GM12878 (cell line): ENCODE results near the gene RPL10. TPM values are rescaled to one million over a fixed set of nuclear protein-coding genes. Genes with fewer than 3 reads are reported as not detected.

ENCODE experiments used
- ATAC-seq: fragments of 200-7000 bp; cut with Tn5 transposase; 3 replicates; pipeline ENCODE4 v1.9.1; 2020; ENCODE audit warnings: mild to moderate bottlenecking, moderate library complexity
- BruUV-seq: library from RNA; stranded (reverse); fragments of 400-500 nt; replicated peaks from 2 replicates; lab custom pipeline; 2021; lab: Mats Ljungman, UMichigan
- CTCF ChIA-PET: fragments of 300-600 bp; sonication (Branson Sonifier 250); formaldehyde crosslinking; extraction: SDS; loops from one replicate; lab custom pipeline; 2021; ENCODE audit warnings: inconsistent platforms; lab: Yijun Ruan, JAX
- POLR2A ChIA-PET: fragments of 350-600 bp; formaldehyde crosslinking; extraction: SDS; loops from one replicate; lab custom pipeline; 2021; ENCODE audit warnings: inconsistent platforms; lab: Charles Lee
- RAD21 ChIA-PET: fragments of 300-600 bp; sonication (Branson Sonifier 250); formaldehyde crosslinking; loops from one replicate; lab custom pipeline; 2023; ENCODE audit warnings: antibody characterized with exemption; ENCODE audit not compliant: unreplicated experiment; lab: Charles Lee
- SMC1A ChIA-PET: fragments of 300-600 bp; sonication (Branson Sonifier 250); formaldehyde crosslinking; loops from one replicate; lab custom pipeline; 2023; ENCODE audit not compliant: unreplicated experiment, uncharacterized antibody; lab: Charles Lee
- DNase-seq: peaks from one replicate; pipeline ENCODE4 v3.0.0-alpha.2; 2011; ENCODE audit warnings: low read depth, low spot score
- FAIRE-seq: peaks from 3 replicates; lab custom pipeline; 2011; peaks lifted over from hg19 to GRCh38; lab: Jason Lieb, UNC
- H2AFZ ChIP-seq: 2 replicates; pipeline ENCODE4 v1.6.0; 2011; ENCODE audit warnings: low read depth, low read length, control low read depth; ENCODE audit not compliant: control insufficient read depth
- H3K27ac ChIP-seq: 2 replicates; pipeline ENCODE4 v1.5.1; 2011; ENCODE audit warnings: control low read depth; ENCODE audit not compliant: control insufficient read depth, insufficient read depth
- H3K27me3 ChIP-seq, 2 experiments: replicated peaks in 1 of 2; 2 replicates each; pipeline versions ENCODE4 v1.6.0 to v1.6.1; 2011; ENCODE audit warnings: low read length in 1 of 2; ENCODE audit not compliant: control insufficient read depth in 2 of 2, insufficient read depth in 2 of 2
- H3K36me3 ChIP-seq, 2 experiments: 2 replicates each; pipeline ENCODE4 v1.5.1; 2011; ENCODE audit warnings: low read length in 1 of 2; ENCODE audit not compliant: control insufficient read depth in 2 of 2, insufficient read depth in 2 of 2
- H3K4me1 ChIP-seq: 2 replicates; pipeline ENCODE4 v1.6.1; 2011; ENCODE audit warnings: mild to moderate bottlenecking, low read length, moderate library complexity, mixed read lengths; ENCODE audit not compliant: control insufficient read depth, insufficient read depth
- H3K4me2 ChIP-seq: 2 replicates; pipeline ENCODE4 v1.6.0; 2011; ENCODE audit warnings: control low read depth; ENCODE audit not compliant: control insufficient read depth, insufficient read depth
- H3K4me3 ChIP-seq: fragments of 200-600 bp; sonication (generic); 2 replicates; pipeline ENCODE4 v1.5.1; 2016
- H3K79me2 ChIP-seq: 2 replicates; pipeline ENCODE4 v1.6.0; 2011; ENCODE audit warnings: low read length; ENCODE audit not compliant: control insufficient read depth, insufficient read depth
- H3K9ac ChIP-seq: 2 replicates; pipeline ENCODE4 v1.8.0; 2011; ENCODE audit warnings: low read length, control low read depth, mixed read lengths; ENCODE audit not compliant: control insufficient read depth, insufficient read depth
- H3K9me3 ChIP-seq: replicated peaks from 3 replicates; pipeline ENCODE4 v1.5.1; 2011; ENCODE audit warnings: mild to moderate bottlenecking, low read length; ENCODE audit not compliant: control insufficient read depth, insufficient read depth
- H4K20me1 ChIP-seq: 2 replicates; pipeline ENCODE4 v1.6.0; 2011; ENCODE audit not compliant: control insufficient read depth, insufficient read depth
- BHLHE40 ChIP-seq, 2 experiments: fragments of 450-650 bp in 1 of 2; IDR thresholded peaks; 2 replicates each; pipeline ENCODE4 v1.6.1; 2011 to 2017; ENCODE audit warnings: low read depth in 2 of 2, borderline replicate concordance in 1 of 2, improper control_type of control experiment in 1 of 2, low read length in 1 of 2, mild to moderate bottlenecking in 1 of 2
- CHD1 ChIP-seq: IDR thresholded peaks from 2 replicates; pipeline ENCODE4 v1.6.1; 2012; ENCODE audit warnings: low read depth, low read length, improper control_type of control experiment
- CHD4 ChIP-seq: fragments of 200-600 bp; sonication (generic); IDR thresholded peaks from 2 replicates; pipeline ENCODE4 v1.6.1; 2016; ENCODE audit warnings: mild to moderate bottlenecking
- ELK1 ChIP-seq: IDR thresholded peaks from 2 replicates; pipeline ENCODE4 v1.6.1; 2012; ENCODE audit warnings: low read depth, low read length, improper control_type of control experiment
- ESRRA ChIP-seq: IDR thresholded peaks from 2 replicates; pipeline ENCODE4 v1.6.1; 2012; ENCODE audit warnings: mild to moderate bottlenecking, low read length, improper control_type of control experiment
- HCFC1 ChIP-seq: fragments of 150-350 bp; IDR thresholded peaks from 2 replicates; pipeline ENCODE4 v1.6.1; 2014; ENCODE audit warnings: low read length
- IKZF1 ChIP-seq: fragments of 450-650 bp; conservative IDR thresholded peaks from 2 replicates; pipeline ENCODE4 v1.6.1; 2017; ENCODE audit warnings: antibody characterized with exemption, mild to moderate bottlenecking
- MEF2B ChIP-seq: fragments of 450-650 bp; IDR thresholded peaks from 2 replicates; pipeline ENCODE4 v1.6.1; 2018; ENCODE audit warnings: mild to moderate bottlenecking, moderate library complexity; ENCODE audit not compliant: partially characterized antibody, poor library complexity, severe bottlenecking
- MXI1 ChIP-seq: fragments of 150-350 bp; IDR thresholded peaks from 2 replicates; pipeline ENCODE4 v1.6.1; 2011; ENCODE audit warnings: low read depth, mild to moderate bottlenecking, inconsistent platforms, low read length, improper control_type of control experiment
- MYB ChIP-seq: fragments of 150-350 bp; IDR thresholded peaks from 2 replicates; pipeline ENCODE4 v1.6.1; 2014; ENCODE audit warnings: mild to moderate bottlenecking, low read depth, low read length, borderline replicate concordance
- RAD51 ChIP-seq: fragments of 450-650 bp; IDR thresholded peaks from 2 replicates; pipeline ENCODE4 v1.6.1; 2016; ENCODE audit warnings: moderate library complexity, mild to moderate bottlenecking, inconsistent platforms
- SRF ChIP-seq, 2 experiments: IDR thresholded peaks; 2 replicates each; pipeline ENCODE4 v1.6.1; 2011; ENCODE audit warnings: low read depth in 2 of 2, low read length in 2 of 2, mild to moderate bottlenecking in 1 of 2, moderate library complexity in 1 of 2
- TAF1 ChIP-seq: IDR thresholded peaks from 2 replicates; pipeline ENCODE4 v1.6.1; 2011; ENCODE audit warnings: mild to moderate bottlenecking, low read depth, low read length, borderline replicate concordance
- USF2 ChIP-seq: IDR thresholded peaks from 2 replicates; pipeline ENCODE4 v1.6.1; 2011; ENCODE audit warnings: low read depth, low read length, improper control_type of control experiment, borderline replicate concordance
- WGBS: methylation state at CpG from one replicate; pipeline ENCODE4 v1.1.6; 2016; ENCODE audit warnings: low lambda C conversion rate; ENCODE audit not compliant: insufficient replicate concordance, insufficient coverage; ENCODE audit errors: missing lambda C conversion rate; 5-methylcytosine and 5-hydroxymethylcytosine counted together
- in situ Hi-C: fragments of 300-500 bp; cut with MboI; formaldehyde crosslinking; loops from 9 replicates; pipeline ENCODE4 v1.14.3; 2018; ENCODE audit warnings: mixed read lengths
- intact Hi-C: fragments of 100-400 bp; cut with micrococcal nuclease; formaldehyde crosslinking; loops from one replicate; pipeline ENCODE4 v1.14.2; 2022; ENCODE audit not compliant: unreplicated experiment
- polyA plus RNA-seq, 11 experiments: library from polyadenylated mRNA; depleted of rRNA in 4 of 11; unstranded in 6 of 11; stranded (reverse) in 5 of 11; fragments of >200 nt; fragmentation: Nextera tagmentation in 4 of 11; fragmentation: Illumina TruSeq in 1 of 11; extraction: Ambion mirVana in 4 of 11; extraction: Trizol in 1 of 11; gene quantifications; 1 replicate in 1 of 11; 2 replicates in 10 of 11; pipeline versions ENCODE4 v1.2.1 to v1.2.3, GENCODE V29; 2011 to 2016; ENCODE audit warnings: inconsistent platforms in 2 of 11, missing spikeins in 2 of 11, low read depth in 1 of 11
- total RNA-seq, 4 experiments: library from RNA; depleted of rRNA in 3 of 4; stranded (reverse); fragments of >200 nt in 3 of 4; fragmentation: Illumina TruSeq in 1 of 4; extraction: Trizol in 1 of 4; gene quantifications; 2 replicates each; pipeline versions ENCODE4 v1.2.1 to v1.2.3, GENCODE V29; 2013 to 2021
- TF ChIP-seq, protein P1 (sequence below): IDR thresholded peaks from 2 replicates; pipeline ENCODE4 v1.6.1; 2012; ENCODE audit warnings: low read depth, low read length, improper control_type of control experiment

RPL10 gene
- total and polyA plus RNA-seq, 10 of the 15 experiments (the other 5 are each of a cell fraction or from before 2014, with no cell fraction given) = 1,938 to 7,222 (median 4,494) TPM

DNA sequence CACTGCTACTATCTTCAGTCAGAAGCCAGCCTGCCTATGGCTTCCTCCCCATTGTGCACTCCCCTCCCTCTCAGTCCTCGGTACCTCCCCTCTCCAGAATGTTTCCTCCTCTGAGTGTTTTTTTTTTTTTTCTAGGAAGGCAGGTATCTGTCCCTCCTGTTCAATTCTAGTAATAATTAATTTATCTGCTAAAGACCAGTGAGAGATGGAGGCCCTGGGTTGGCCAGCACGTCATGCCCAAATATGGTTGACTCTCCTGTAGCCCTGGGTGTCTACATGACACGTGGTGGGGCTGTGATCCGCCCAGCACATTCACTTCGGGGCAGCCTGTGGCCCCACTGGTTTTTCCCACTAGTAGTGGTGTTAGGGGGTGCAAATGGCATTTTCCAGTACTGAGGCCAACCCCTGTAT is 25.6 kb upstream of the RPL10 start:
- Histone ChIP-seq H3K4me3 (no peak overlapping the region), H3K4me2 (peak overlapping the region; percentile 74), H2AFZ (no peak overlapping the region), H3K9ac (peak overlapping the region; percentile 56), H3K27me3 (no peaks in the 10 kb centered on the region), H3K36me3 (peaks cover 0 to 4% of the 10 kb centered on the region in 2 experiments; a peak in 2 of 4 replicates), H3K27ac (peak overlapping the region; percentile 58; the same call in 1 of the 2 replicates), H4K20me1 (no peaks in the 10 kb centered on the region), H3K79me2 (peaks cover 33% of the 10 kb centered on the region), H3K4me1 (peaks cover 11% of the 10 kb centered on the region), H3K9me3 (no peaks in the 10 kb centered on the region; the same call in 2 of the 3 replicates)
- intact Hi-C loops = loop anchor here (2.0 to 10.0 kb wide), 3 partner anchors 52 to 445 kb away; partner anchors contain the start of genes ARHGAP4 and ATP6AP1
- CTCF ChIA-PET = interaction anchor here (0.7 to 2.0 kb wide), 18 partner anchors 10 to 406 kb away, joined by 3 to 21 read pairs (median 6); partner anchors contain the start of genes ATP6AP1, IKBKG and RPL10
- no TSS peak for BruUV-seq
- no peak for TF ChIP-seq HCFC1
- TF ChIP-seq IKZF1 = no peak
- 0 out of 4 replicates have a peak, but pooled peaks of 1 of the 2 experiments have one; percentile 11 for TF ChIP-seq BHLHE40 (IDR thresholded peaks at IDR 0.05; ENCODE audit: borderline replicate concordance in 1 of 2, low read depth in 2 of 2, low read length in 1 of 2)
- no peak for TF ChIP-seq CHD4
- TF ChIP-seq ESRRA = no peak
- TF ChIP-seq USF2 = peak; percentile 43
- TF ChIP-seq SRF (IDR thresholded peaks at IDR 0.05; ENCODE audit: low read depth in 2 of 2, low read length in 2 of 2) = peak; percentile 84 to 92
- peak; percentile 68; the same call in 1 of the 2 replicates for TF ChIP-seq RAD51
- TF ChIP-seq TAF1 = no peak
- no peak for TF ChIP-seq MYB
- TF ChIP-seq, protein P1, sequence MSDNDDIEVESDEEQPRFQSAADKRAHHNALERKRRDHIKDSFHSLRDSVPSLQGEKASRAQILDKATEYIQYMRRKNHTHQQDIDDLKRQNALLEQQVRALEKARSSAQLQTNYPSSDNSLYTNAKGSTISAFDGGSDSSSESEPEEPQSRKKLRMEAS = peak; percentile 50; the same call in 1 of the 2 replicates
- peak; percentile 53; the same call in 1 of the 2 replicates for TF ChIP-seq MXI1
- peak; percentile 78; the same call in 1 of the 2 replicates for TF ChIP-seq ELK1
- TF ChIP-seq CHD1 = no peak
- TF ChIP-seq MEF2B = no peak
- SMC1A ChIA-PET = interaction anchor here (1.5 to 2.0 kb wide), 3 partner anchors 10 to 155 kb away, joined by 7 to 10 read pairs (median 10); partner anchors contain the start of gene RPL10
- in situ Hi-C loops = loop anchor here (5.0 kb wide), 1 partner anchor 440 kb away; no protein-coding TSS in a partner anchor
- no peak for FAIRE-seq
- peak; percentile 31 for DNase-seq
- POLR2A ChIA-PET = interaction anchor here (1.0 to 1.8 kb wide), 5 partner anchors 26 to 162 kb away, joined by 4 to 7 read pairs (median 5); partner anchors contain the start of genes ATP6AP1, RPL10 and SLC10A3
- 18% methylated on average over 5 of the region's 5 CpGs for WGBS
- RAD21 ChIA-PET = interaction anchor here (0.8 to 2.4 kb wide), 5 partner anchors 9 to 161 kb away, joined by 3 to 12 read pairs (median 10); partner anchors contain the start of gene ATP6AP1
- ATAC-seq = peak; percentile 59
